ENCODE measurements around the gene CEP162.
"Not testable (repeated sequence)": the region's sequence is repeated elsewhere in the genome, so short reads cannot be mapped to it uniquely, and the experiment has no call there.

Gene CEP162

DNA sequence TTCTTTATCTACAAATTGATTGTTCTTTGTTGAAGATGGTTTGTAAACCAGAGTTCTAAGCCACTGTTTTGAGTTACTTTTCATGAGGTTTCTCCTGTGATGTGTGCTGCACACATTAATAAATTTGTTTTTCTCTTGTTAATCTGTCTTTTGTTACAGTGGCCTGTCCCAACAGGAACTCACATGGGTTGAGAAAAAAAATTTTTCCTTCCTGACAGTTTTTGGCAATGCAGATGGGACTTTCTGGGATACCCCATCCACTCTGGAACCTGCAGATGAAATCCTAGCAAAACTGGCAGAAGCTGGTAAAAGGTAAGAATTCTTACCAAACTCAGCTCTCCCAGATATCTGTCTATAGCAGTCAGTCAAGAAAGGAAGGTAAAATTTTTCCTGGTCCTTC is 88.1 kb downstream of the CEP162 start:
- TF ChIP-seq, protein P1, sequence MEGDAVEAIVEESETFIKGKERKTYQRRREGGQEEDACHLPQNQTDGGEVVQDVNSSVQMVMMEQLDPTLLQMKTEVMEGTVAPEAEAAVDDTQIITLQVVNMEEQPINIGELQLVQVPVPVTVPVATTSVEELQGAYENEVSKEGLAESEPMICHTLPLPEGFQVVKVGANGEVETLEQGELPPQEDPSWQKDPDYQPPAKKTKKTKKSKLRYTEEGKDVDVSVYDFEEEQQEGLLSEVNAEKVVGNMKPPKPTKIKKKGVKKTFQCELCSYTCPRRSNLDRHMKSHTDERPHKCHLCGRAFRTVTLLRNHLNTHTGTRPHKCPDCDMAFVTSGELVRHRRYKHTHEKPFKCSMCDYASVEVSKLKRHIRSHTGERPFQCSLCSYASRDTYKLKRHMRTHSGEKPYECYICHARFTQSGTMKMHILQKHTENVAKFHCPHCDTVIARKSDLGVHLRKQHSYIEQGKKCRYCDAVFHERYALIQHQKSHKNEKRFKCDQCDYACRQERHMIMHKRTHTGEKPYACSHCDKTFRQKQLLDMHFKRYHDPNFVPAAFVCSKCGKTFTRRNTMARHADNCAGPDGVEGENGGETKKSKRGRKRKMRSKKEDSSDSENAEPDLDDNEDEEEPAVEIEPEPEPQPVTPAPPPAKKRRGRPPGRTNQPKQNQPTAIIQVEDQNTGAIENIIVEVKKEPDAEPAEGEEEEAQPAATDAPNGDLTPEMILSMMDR (conservative IDR thresholded peaks at IDR 0.05) = no peak
- TF ChIP-seq ZFX (IDR thresholded peaks at IDR 0.05) = no peak
- no peak overlapping the region for H3K27ac ChIP-seq

DNA sequence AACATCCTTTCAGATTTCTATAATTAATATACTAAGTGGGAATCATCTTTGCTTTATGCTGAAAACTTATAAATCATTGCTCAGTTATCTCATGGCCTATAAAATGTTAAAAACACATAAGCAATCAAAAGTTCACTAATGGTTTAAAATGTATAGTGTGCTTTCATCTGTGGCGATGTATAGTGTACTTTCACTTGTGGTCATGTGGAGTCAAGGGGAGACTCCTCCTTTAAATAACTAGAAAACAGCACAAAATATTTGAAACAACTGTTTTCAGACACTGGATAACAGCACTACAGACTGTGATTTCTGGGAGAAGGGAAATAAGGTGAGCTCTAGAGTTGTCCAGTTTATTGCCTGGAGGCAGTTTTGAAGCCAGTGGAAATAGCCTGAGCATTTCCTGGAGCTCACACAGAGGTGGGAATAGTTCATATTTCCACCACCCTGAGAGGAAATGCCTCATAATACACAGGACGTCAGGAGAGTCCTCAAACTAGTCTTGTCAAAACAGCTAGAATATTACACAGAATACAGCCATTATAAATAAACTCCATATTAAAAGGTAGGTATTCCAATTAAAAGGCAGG is 89.4 kb downstream of the CEP162 start:
- H3K27ac ChIP-seq = no peak overlapping the region
- no peak for TF ChIP-seq ZFX (IDR thresholded peaks at IDR 0.05)
- TF ChIP-seq, protein P1 (conservative IDR thresholded peaks at IDR 0.05) = no peak

DNA sequence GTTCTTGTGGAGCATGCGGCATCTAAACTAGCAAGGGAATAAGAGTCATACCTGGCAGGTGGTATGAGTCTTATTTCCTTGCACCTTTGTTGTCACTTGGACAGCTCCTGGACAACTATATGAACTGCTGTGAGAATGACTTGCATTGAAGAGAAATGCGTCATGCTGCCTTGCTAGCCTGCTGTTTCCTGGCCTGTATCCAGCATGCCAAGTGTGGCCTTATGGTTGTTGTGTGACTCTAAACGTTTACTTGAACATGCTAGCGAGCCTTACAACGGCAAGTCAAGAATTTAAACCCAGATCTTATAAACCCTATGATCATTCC is 90.4 kb downstream of the CEP162 start:
- TF ChIP-seq ZFX (IDR thresholded peaks at IDR 0.05) = no peak
- TF ChIP-seq, protein P1 (conservative IDR thresholded peaks at IDR 0.05) = no peak
- no peak overlapping the region for H3K27ac ChIP-seq

DNA sequence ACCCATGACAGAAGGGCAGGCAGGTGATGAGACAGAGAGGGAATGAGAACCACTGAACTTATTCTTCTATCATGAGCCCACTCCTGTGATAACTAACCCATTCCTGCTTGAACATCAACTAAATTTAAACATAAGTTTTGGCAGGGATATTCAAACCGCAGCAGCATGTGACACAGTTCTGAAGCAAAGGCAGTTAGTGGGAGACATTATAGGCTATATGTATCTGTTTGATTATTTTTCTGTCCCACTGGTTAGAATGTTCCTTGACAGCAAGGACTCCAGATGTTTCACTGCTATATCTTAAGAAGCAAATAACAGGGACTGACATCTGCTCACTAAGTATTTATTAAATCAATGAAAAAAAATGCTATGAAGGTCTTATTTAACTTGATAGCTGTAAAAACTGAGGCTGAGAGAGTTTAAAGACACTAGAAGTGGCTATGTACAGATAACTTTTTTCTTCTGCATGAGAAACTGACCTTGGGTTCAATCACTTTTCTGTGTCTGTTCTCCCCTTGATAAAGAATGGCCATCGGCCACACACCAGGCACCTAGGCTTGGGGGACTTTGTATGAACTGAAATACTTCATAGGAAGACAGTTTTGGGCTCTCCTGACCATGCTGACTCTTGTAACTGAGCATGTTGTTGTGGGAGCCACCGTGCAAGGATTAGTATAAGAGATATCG is 90.9 kb downstream of the CEP162 start:
- TF ChIP-seq, protein P1 (conservative IDR thresholded peaks at IDR 0.05) = no peak
- TF ChIP-seq ZFX (IDR thresholded peaks at IDR 0.05) = no peak

DNA sequence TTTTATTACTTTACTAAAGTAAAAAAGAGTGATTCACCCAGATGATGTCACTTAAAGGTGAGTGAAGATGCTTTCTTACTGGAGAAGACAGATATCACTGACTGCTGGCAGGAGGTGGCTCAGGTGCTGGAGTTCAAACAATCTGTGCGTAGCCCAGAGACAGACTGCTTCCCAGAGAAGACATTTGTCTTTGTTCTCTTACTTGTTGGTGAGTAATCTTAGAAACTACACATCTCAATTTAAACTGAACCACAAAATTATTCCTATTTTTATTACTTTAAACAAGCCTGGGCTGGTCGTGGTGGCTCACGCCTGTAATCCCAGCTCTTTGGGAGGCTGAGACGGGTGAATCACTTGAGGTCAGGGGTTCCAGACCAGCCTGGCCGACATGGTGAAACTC is 92.2 kb downstream of the CEP162 start:
- TF ChIP-seq, protein P1 (conservative IDR thresholded peaks at IDR 0.05) = no peak
- TF ChIP-seq ZFX (IDR thresholded peaks at IDR 0.05) = no peak

More for the DNA sequence above, 90.9 kb downstream of the CEP162 start:
- no peak overlapping the region for H3K27ac ChIP-seq

DNA sequence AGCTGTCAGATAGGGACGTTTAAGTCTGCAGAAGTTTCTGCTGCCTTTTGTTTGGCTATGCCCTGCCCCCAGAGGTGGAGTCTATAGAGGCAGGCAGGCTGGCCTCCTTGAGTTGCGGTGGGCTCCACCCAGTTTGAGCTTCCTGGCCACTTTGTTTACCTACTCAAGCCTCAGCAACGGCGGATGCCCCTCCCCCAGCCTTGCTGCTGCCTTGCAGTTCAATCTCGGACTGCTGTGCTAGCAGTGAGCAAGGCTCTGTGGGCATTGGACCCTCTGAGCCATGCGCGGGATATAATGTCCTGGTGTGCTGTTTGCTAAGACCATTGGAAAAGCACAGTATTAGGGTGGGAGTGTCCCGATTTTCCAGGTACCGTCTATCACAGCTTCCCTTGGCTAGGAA is 94.1 kb downstream of the CEP162 start:
- H3K27ac ChIP-seq = not testable (repeated sequence)

More for the DNA sequence above, 92.2 kb downstream of the CEP162 start:
- H3K27ac ChIP-seq = no peak overlapping the region

DNA sequence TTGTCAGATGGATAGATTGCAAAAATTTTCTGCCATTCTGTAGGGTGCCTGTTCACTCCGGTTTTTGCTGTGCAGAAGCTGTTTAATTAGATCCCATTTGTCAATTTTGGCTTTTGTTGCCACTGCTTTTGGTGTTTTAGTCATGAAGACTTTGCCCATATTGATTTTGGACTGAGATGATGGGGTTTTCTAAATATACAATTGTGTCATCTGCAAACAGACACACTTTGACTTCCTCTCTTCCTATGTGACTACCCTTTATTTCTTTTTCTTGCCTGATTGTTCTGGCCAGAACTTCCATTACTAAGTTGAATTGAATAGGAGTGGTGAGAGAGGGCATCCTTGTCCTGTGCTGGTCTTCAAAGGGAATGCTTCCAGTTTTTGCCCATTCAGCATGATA is 97.9 kb downstream of the CEP162 start:
- not testable (repeated sequence) for H3K27ac ChIP-seq

DNA sequence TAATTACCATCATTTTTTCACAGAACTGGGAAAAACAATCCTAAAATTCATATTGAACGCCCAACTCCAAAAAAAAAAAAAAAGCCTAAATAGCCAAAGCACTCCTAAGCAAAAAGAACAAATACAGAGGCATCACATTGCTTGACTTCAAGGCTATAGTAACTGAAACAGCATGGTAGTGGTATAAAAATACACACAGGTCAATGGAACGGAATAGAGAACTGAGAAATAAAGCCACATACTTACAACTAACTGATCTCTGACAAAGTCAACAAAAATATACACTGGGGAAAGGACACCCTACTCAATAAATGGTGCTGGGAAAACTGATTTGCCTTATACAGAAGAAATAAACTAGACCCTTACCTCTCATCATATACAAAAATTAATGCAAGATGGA is 104.3 kb downstream of the CEP162 start:
- H3K27ac ChIP-seq = no peak overlapping the region
- TF ChIP-seq, protein P1 (conservative IDR thresholded peaks at IDR 0.05) = no peak
- no peak for TF ChIP-seq ZFX (IDR thresholded peaks at IDR 0.05)

Data from C4-2B (cell line).